Right lobe of liver (tissue), 6 donors: ENCODE measurements around the gene MAP3K14. TPM values are rescaled to one million over a fixed set of nuclear protein-coding genes. Genes with fewer than 3 reads are reported as not detected.
A peak's percentile ranks its signal among the peaks of the same experiment; 100 is the strongest.

Experiments used
- ATAC-seq, 4 donors: fragments of 200-7000 bp; cut with Tn5 transposase; one replicate each; pipeline ENCODE4 v1.9.1; 2020; ENCODE audit warnings: mild to moderate bottlenecking in 4 of 4, moderate library complexity in 4 of 4
- DNase-seq, 3 donors: peaks; one replicate each; pipeline ENCODE4 v3.0.0-alpha.2; 2020
- H3K27ac ChIP-seq, 3 donors: fragments of 200-600 bp; one replicate each; pipeline ENCODE4 v1.8.0; 2022
- H3K27me3 ChIP-seq, 2 donors: fragments of 200-600 bp; one replicate each; pipeline ENCODE4 v1.8.0; 2022
- H3K36me3 ChIP-seq, 4 donors: fragments of 200-600 bp; sonication (generic) in 1 of 4; one replicate each; pipeline versions ENCODE4 v1.5.1 to v1.8.0; 2017 to 2022; ENCODE audit warnings: control low read depth in 1 of 4
- H3K4me1 ChIP-seq, 4 donors: fragments of 200-600 bp; sonication (generic) in 1 of 4; one replicate each; pipeline versions ENCODE4 v1.5.1 to v1.8.0; 2017 to 2022; ENCODE audit warnings: control low read depth in 1 of 4
- H3K4me3 ChIP-seq, 3 donors: fragments of 200-600 bp; one replicate each; pipeline ENCODE4 v1.8.0; 2022
- H3K9me3 ChIP-seq, 4 donors: fragments of 200-600 bp; sonication (generic) in 1 of 4; one replicate each; pipeline versions ENCODE4 v1.5.1 to v1.8.0; 2017 to 2022; ENCODE audit warnings: control low read depth in 1 of 4
- POLR2A ChIP-seq: fragments of 450-650 bp; IDR thresholded peaks from one replicate; pipeline ENCODE4 v1.6.1; 2017; ENCODE audit warnings: antibody characterized with exemption, mild to moderate bottlenecking
- WGBS: methylation state at CpG from one replicate; pipeline ENCODE4 v1.1.6; 2018; ENCODE audit warnings: low coverage, low lambda C conversion rate; ENCODE audit not compliant: insufficient coverage; ENCODE audit errors: missing lambda C conversion rate; 5-methylcytosine and 5-hydroxymethylcytosine counted together
- intact Hi-C, 2 donors: fragments of 100-400 bp; cut with DNase I; formaldehyde crosslinking; loops; one replicate each; pipeline versions ENCODE4 v1.11.2 to v1.14.1; 2022
- total RNA-seq, 6 experiments: library from RNA; depleted of rRNA in 2 of 6; stranded (reverse); fragments of >200 nt in 2 of 6; fragmentation: NEBNext Ultra II Directional in 3 of 6; extraction: Animal tissue kit (Norgen Biotek cat#: 25700) in 3 of 6; gene quantifications; one replicate each; pipeline versions ENCODE4 v1.1.0 to v1.2.4, GENCODE V29; 2016 to 2023
- TF ChIP-seq, protein P1 (sequence below), 4 donors: fragments of 200-600 bp in 3 of 4; fragments of 450-650 bp in 1 of 4; IDR thresholded peaks; one replicate each; pipeline versions ENCODE4 v1.5.1 to v1.8.0; 2016 to 2022; ENCODE audit warnings: antibody characterized with exemption in 4 of 4, mild to moderate bottlenecking in 2 of 4
- donor health status: DM: no; HTN: yes; CAD: no.
- donor health status: DM: no; HTN: no; CAD: no.
- donor health status: DM: no; HTN: no; CAD: no.
- donor health status: DM: no; HTN: yes; CAD: no.
- donor health status: DM: no; HTN: yes; CAD: no.

The MAP3K14 gene
- total RNA-seq, 6 experiments from 2014 or later, result 4.8 to 7.8 (median 6.3) TPM

DNA sequence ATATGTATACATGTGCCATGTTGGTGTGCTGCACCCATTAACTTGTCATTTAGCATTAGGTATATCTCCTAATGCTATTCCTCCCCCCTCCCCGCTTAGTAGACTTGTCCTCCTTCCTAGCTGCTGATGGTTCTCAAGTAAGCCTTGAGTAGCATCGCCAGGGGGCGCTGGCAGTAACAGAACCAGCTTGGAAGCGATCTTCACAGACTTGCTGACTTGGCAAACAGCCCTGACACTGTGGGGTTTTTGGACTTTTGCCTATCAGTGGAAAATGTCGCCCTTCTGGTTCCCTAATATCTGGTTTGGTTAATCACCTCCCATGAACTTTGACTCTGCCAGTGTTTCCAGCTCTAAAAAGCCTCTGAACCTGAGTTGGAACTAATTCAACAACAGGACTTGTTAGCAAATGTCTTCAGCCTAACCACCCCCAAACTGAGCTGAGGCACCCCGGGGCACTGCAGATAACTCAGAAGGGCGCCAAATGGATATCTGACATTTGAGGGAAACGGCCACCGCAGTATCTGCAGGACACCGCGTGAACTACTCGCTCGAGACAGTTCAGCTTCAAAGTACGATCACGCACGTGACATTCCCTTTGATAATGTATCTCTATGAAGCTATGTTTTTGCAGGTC lies 39.5 kb downstream of the MAP3K14 start:
- Histone ChIP-seq H3K9me3 (no peaks in the 10 kb centered on the region), H3K4me3 (no peak overlapping the region), H3K27me3 (no peaks in the 10 kb centered on the region), H3K36me3 (peaks cover 0 to 12% (median under 1%) of the 10 kb centered on the region in 4 donors), H3K27ac (peak overlapping the region; percentile 36 to 56 (median 48)), H3K4me1 (peaks cover 0 to 45% (median 20%) of the 10 kb centered on the region in 4 donors)
- TF ChIP-seq, protein P1, sequence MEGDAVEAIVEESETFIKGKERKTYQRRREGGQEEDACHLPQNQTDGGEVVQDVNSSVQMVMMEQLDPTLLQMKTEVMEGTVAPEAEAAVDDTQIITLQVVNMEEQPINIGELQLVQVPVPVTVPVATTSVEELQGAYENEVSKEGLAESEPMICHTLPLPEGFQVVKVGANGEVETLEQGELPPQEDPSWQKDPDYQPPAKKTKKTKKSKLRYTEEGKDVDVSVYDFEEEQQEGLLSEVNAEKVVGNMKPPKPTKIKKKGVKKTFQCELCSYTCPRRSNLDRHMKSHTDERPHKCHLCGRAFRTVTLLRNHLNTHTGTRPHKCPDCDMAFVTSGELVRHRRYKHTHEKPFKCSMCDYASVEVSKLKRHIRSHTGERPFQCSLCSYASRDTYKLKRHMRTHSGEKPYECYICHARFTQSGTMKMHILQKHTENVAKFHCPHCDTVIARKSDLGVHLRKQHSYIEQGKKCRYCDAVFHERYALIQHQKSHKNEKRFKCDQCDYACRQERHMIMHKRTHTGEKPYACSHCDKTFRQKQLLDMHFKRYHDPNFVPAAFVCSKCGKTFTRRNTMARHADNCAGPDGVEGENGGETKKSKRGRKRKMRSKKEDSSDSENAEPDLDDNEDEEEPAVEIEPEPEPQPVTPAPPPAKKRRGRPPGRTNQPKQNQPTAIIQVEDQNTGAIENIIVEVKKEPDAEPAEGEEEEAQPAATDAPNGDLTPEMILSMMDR (IDR thresholded peaks at IDR 0.05), result peak; percentile 79 to 87 (median 83)
- no peak for TF ChIP-seq POLR2A
- intact Hi-C loops, result no loop called here
- WGBS, result 16% methylated on average over 16 of the region's 16 CpGs
- peak; percentile 64 to 78 (median 77) for ATAC-seq
- peak; percentile 90 to 95 (median 93) for DNase-seq

DNA sequence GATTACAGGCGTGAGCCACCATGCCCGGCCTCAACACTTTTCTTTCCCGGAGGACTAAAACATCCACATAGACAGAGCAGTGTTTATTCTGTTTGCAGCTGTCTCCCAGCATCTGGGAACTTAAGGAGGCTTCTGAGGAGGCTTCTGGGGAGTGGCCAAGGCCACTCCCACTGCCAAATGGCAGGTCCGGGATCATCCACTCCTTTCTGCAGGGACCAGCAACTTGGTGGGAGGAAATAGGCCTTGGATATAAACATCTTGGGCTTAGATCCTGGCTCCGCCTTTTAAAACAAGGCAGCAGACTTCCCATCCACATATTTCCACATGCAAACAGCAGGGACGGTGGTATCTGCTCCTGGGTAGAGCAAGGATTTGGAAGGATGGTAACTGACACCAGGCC lies 40.8 kb downstream of the MAP3K14 start:
- TF ChIP-seq POLR2A, result no peak
- TF ChIP-seq, protein P1 (IDR thresholded peaks at IDR 0.05), result no peak
- Histone ChIP-seq H3K27me3 (no peaks in the 10 kb centered on the region), H3K27ac (no peak overlapping the region), H3K9me3 (no peaks in the 10 kb centered on the region), H3K4me1 (peaks cover 0 to 45% (median 25%) of the 10 kb centered on the region in 4 donors), H3K4me3 (no peak overlapping the region), H3K36me3 (peaks cover 0 to 21% (median under 1%) of the 10 kb centered on the region in 4 donors)
- WGBS, result 100% methylated on average over 3 of the region's 6 CpGs
- ATAC-seq (no peak), DNase-seq (no peak)
- intact Hi-C loops, result no loop called here

DNA sequence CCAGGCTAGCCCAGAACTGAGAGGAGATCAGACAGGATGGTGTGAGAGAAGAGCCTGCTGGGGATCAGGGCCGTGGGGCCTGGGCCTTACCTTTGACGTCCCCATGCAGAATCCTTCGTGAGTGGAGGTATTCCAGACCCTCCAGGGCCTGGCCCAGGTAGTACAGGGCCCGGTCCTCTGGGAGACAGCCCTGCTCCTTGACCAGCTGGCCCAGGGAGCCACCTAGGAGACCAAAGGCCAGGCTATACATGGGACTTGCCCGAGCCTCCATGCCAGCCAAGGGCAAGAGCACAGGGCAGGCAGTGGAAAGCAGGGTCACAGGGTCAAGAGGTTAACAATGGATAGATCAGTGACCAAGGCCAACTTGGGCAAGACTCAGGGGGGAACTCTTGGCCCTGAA lies 42.8 kb downstream of the MAP3K14 start:
- peaks cover 0 to 45% (median 25%) of the 10 kb centered on the region in 4 donors for H3K4me1 ChIP-seq
- no peak overlapping the region for H3K4me3 ChIP-seq
- H3K27me3 ChIP-seq, result no peaks in the 10 kb centered on the region
- WGBS, result no CpG with 5 or more reads among the region's 5 CpGs
- intact Hi-C loops, result no loop called here
- H3K27ac ChIP-seq, result peak overlapping the region in 2 of 3 donors; percentile 36 to 44
- TF ChIP-seq, protein P1 (IDR thresholded peaks at IDR 0.05), result no peak
- no peak for TF ChIP-seq POLR2A
- H3K9me3 ChIP-seq, result no peaks in the 10 kb centered on the region
- DNase-seq (peak in 2 of 3 donors; percentile 61 to 73), ATAC-seq (peak; percentile 29 to 58 (median 46))
- H3K36me3 ChIP-seq, result peaks cover 4 to 40% (median 13%) of the 10 kb centered on the region in 4 donors

DNA sequence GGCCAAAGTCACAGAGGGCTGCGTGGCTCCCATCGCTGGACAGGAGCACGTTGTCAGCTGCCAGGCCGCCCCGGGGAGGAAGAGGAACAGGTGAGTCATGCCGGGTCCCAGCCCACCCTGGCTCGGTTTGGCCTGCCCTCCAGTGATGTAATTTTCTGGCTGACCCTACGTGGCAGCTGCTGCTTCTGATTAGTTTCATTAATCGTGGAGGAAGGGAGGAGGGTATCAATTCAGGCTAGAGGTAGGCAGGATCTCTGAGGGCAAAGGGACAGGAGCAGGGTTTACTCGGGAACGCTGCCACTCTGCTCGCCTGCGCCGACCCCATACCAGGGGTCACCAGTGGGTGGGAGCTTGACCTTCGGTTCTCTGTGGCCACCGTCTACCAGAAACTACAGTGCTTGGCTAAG lies 43.3 kb downstream of the MAP3K14 start:
- peaks cover 0 to 45% (median 24%) of the 10 kb centered on the region in 4 donors for H3K4me1 ChIP-seq
- peak; percentile 75 to 84 (median 78) for ATAC-seq
- H3K27ac ChIP-seq, result peak overlapping the region in 2 of 3 donors; percentile 36 to 44
- no peaks in the 10 kb centered on the region for H3K9me3 ChIP-seq
- peak; percentile 81 for DNase-seq
- TF ChIP-seq, protein P1 (IDR thresholded peaks at IDR 0.05), result no peak
- TF ChIP-seq POLR2A, result no peak
- 21% methylated on average over 3 of the region's 16 CpGs for WGBS
- no peak overlapping the region for H3K4me3 ChIP-seq
- H3K36me3 ChIP-seq, result peaks cover 4 to 45% (median 14%) of the 10 kb centered on the region in 4 donors
- intact Hi-C loops, result no loop called here
- no peaks in the 10 kb centered on the region for H3K27me3 ChIP-seq
